AG04450 (cell line): ENCODE measurements around the gene MARK4. TPM values are rescaled to one million over a fixed set of nuclear protein-coding genes. Genes with fewer than 3 reads are reported as not detected.

Experiments used
- CTCF ChIA-PET: fragments of 300-600, 350-600 bp; formaldehyde crosslinking; extraction: SDS; loops from one replicate; lab custom pipeline; 2022; ENCODE audit warnings: antibody characterized with exemption, inconsistent platforms; lab: Charles Lee
- POLR2A ChIA-PET: fragments of 350-600 bp; formaldehyde crosslinking; extraction: SDS; loops from one replicate; lab custom pipeline; 2021; ENCODE audit warnings: antibody characterized with exemption, inconsistent platforms; lab: Yijun Ruan, JAX
- DNase-seq: peaks from one replicate; pipeline ENCODE4 v3.0.0-alpha.2; 2011; ENCODE audit warnings: low read depth, low spot score
- H3K27ac ChIP-seq: one replicate; pipeline ENCODE4 v1.5.1; 2012; ENCODE audit warnings: low read depth, low read length, control low read depth
- H3K27me3 ChIP-seq: one replicate; pipeline ENCODE4 v1.6.0; 2012; ENCODE audit warnings: low read length; ENCODE audit not compliant: control insufficient read depth, insufficient read depth
- H3K4me3 ChIP-seq: 2 replicates; pipeline ENCODE4 v1.5.1; 2011; ENCODE audit warnings: mild to moderate bottlenecking, low read depth, low read length, control low read depth
- H3K9me3 ChIP-seq: 2 replicates; pipeline ENCODE4 v1.5.1; 2012; ENCODE audit warnings: low read length; ENCODE audit not compliant: control insufficient read depth, insufficient read depth
- CTCF ChIP-seq: IDR thresholded peaks from 2 replicates; pipeline ENCODE4 v1.5.1; 2011; ENCODE audit warnings: low read depth, low read length, control low read depth, inconsistent platforms
- polyA plus RNA-seq: library from polyadenylated mRNA; depleted of rRNA; stranded (reverse); fragments of >200 nt; gene quantifications from 2 replicates; pipeline ENCODE4 v1.2.3, GENCODE V29; 2011; rRNA removed

Gene MARK4
- polyA plus RNA-seq, 1 experiment: 12.6 TPM

- CTCF ChIA-PET: interaction anchor here (1.5 kb wide), 1 partner anchor 15 kb away, joined by 6 read pairs; no protein-coding TSS in a partner anchor
Measured at GRCh38 chr19:45354241-45354842, 103.3 kb downstream of the MARK4 start.

More at GRCh38 chr19:45354241-45354842, 103.3 kb downstream of the MARK4 start:
- POLR2A ChIA-PET: no interaction called here
- no peaks in the 10 kb centered on the region; the same call in 1 of the 2 replicates for H3K9me3 ChIP-seq
- no peak for TF ChIP-seq CTCF
- no peak overlapping the region for H3K4me3 ChIP-seq
- no peaks in the 10 kb centered on the region for H3K27me3 ChIP-seq
- no peak overlapping the region for H3K27ac ChIP-seq
- no peak for DNase-seq

Other genes starting within 250 kb of the MARK4 start
- gene RELB, start 249.8 kb upstream of the MARK4 start, polyA plus RNA-seq: 9.9 and 13.9 TPM in 2 replicates
- gene CLASRP, start 212.2 kb upstream of the MARK4 start, polyA plus RNA-seq: 12.4 and 13.9 TPM in 2 replicates
- gene ZNF296, start 174.8 kb upstream of the MARK4 start, polyA plus RNA-seq: not detected in 2 replicates
- gene GEMIN7, start 172.0 kb upstream of the MARK4 start, polyA plus RNA-seq: 20.6 and 24.7 TPM in 2 replicates
- gene PPP1R37, start 158.1 kb upstream of the MARK4 start, polyA plus RNA-seq: 8.6 and 11.2 TPM in 2 replicates
- gene NKPD1, start 90.3 kb upstream of the MARK4 start, polyA plus RNA-seq: 0.04 TPM in 2 replicates
- gene TRAPPC6A, start 73.0 kb upstream of the MARK4 start, polyA plus RNA-seq: 5.8 and 9.4 TPM in 2 replicates
- 7.0 and 8.2 TPM in 2 replicates for gene BLOC1S3, start 72.5 kb upstream of the MARK4 start, polyA plus RNA-seq
- gene EXOC3L2, start 5.9 kb upstream of the MARK4 start, polyA plus RNA-seq: not detected in 2 replicates
- not detected in 2 replicates for gene CKM, start 71.6 kb downstream of the MARK4 start, polyA plus RNA-seq
- gene KLC3, start 89.5 kb downstream of the MARK4 start, polyA plus RNA-seq: not detected in 2 replicates
- gene ERCC2, start 119.3 kb downstream of the MARK4 start, polyA plus RNA-seq: 51.4 and 69.4 TPM in 2 replicates
- gene PPP1R13L, start 153.8 kb downstream of the MARK4 start, polyA plus RNA-seq: 2.4 and 5.1 TPM in 2 replicates
- 3.0 and 3.2 TPM in 2 replicates for gene POLR1G, start 155.4 kb downstream of the MARK4 start, polyA plus RNA-seq
- gene ERCC1, start 172.6 kb downstream of the MARK4 start, polyA plus RNA-seq: 75.8 and 113 TPM in 2 replicates
- gene FOSB, start 216.7 kb downstream of the MARK4 start, polyA plus RNA-seq: 1.3 and 1.7 TPM in 2 replicates
- gene RTN2, start 245.8 kb downstream of the MARK4 start, polyA plus RNA-seq: 13.6 and 15.5 TPM in 2 replicates
- gene PPM1N, start 247.2 kb downstream of the MARK4 start, polyA plus RNA-seq: 1.5 and 1.8 TPM in 2 replicates